ENCODE measurements around the gene KCNQ4. TPM values are rescaled to one million over a fixed set of nuclear protein-coding genes. Genes with fewer than 3 reads are reported as not detected.

Gene KCNQ4
- total RNA-seq, 1 experiment from 2014 or later: 1.4 TPM

DNA sequence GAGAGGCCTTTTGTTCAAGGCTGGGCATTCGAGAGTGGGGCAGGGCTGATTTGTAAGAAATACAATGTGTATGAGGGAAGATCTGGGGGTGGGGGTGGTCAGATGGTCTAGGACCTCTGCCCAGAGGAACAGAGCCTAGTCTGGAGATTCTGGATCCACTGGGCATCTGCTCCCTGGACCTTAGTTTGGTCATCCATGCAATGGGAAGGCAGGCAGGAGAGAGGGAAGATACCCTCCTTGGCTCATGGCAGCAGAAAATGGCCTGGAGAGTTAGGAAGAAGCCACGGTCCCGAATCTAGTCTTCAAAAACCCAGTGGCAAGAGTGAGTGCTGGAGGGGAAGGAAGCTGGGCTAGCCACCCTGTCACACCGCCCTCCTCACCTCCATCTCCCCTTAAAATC is 39.8 kb downstream of the KCNQ4 start:
- no peak for DNase-seq
- TF ChIP-seq, protein P1, sequence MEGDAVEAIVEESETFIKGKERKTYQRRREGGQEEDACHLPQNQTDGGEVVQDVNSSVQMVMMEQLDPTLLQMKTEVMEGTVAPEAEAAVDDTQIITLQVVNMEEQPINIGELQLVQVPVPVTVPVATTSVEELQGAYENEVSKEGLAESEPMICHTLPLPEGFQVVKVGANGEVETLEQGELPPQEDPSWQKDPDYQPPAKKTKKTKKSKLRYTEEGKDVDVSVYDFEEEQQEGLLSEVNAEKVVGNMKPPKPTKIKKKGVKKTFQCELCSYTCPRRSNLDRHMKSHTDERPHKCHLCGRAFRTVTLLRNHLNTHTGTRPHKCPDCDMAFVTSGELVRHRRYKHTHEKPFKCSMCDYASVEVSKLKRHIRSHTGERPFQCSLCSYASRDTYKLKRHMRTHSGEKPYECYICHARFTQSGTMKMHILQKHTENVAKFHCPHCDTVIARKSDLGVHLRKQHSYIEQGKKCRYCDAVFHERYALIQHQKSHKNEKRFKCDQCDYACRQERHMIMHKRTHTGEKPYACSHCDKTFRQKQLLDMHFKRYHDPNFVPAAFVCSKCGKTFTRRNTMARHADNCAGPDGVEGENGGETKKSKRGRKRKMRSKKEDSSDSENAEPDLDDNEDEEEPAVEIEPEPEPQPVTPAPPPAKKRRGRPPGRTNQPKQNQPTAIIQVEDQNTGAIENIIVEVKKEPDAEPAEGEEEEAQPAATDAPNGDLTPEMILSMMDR (conservative IDR thresholded peaks at IDR 0.05): no peak
- H3K36me3 Mint-ChIP-seq (ENCODE audit: insufficient read depth in 1 of 3, low read depth in 3 of 3): no peaks in the 10 kb centered on the region

More for the DNA sequence above, 39.8 kb downstream of the KCNQ4 start:
- H2AK5ac ChIP-seq (ENCODE audit: insufficient read length, low read length): no peak overlapping the region
- H3T11ph ChIP-seq (ENCODE audit: low read length): no peak overlapping the region
- no peak overlapping the region for H4K91ac ChIP-seq (ENCODE audit: insufficient read length, low read depth, low read length)
- WGBS (ENCODE audit: extremely low coverage, insufficient read length, low lambda C conversion rate): no CpG with 5 or more reads among the region's 4 CpGs
- no peaks in the 10 kb centered on the region for H4K20me1 ChIP-seq (ENCODE audit: control insufficient read depth, insufficient read depth, insufficient read length)
- peaks cover 26 to 33% of the 10 kb centered on the region in 2 experiments for H3K4me1 Mint-ChIP-seq
- H2BK20ac ChIP-seq (ENCODE audit: low read depth, low read length, poor library complexity, severe bottlenecking): no peak overlapping the region
- no peak overlapping the region for H4K5ac ChIP-seq (ENCODE audit: insufficient read length, low read depth, low read length)
- H3K27ac ChIP-seq (ENCODE audit: insufficient read length, low read depth, low read length): no peak overlapping the region
- no peak overlapping the region for H2AFZ ChIP-seq (ENCODE audit: low read length)
- no peaks in the 10 kb centered on the region for H3K9me3 ChIP-seq (ENCODE audit: control insufficient read depth, low read depth, low read length)
- no peak overlapping the region for H2BK12ac ChIP-seq (ENCODE audit: insufficient read length, low read depth, low read length)
- no peak overlapping the region for H3K4me3 Mint-ChIP-seq
- no peaks in the 10 kb centered on the region for H3K79me2 ChIP-seq (ENCODE audit: insufficient read depth, low read length)
- H3K4me1 ChIP-seq (ENCODE audit: insufficient read depth, low read length): peaks cover 8% of the 10 kb centered on the region; the same call in 1 of the 2 replicates
- H3K27me3 ChIP-seq (ENCODE audit: insufficient read depth, low read length): no peaks in the 10 kb centered on the region
- no peak overlapping the region for H2BK15ac ChIP-seq (ENCODE audit: low read depth, low read length)
- no peak overlapping the region for H3K9ac ChIP-seq (ENCODE audit: extremely low read depth, insufficient read length, low read length)
- H3K4ac ChIP-seq (ENCODE audit: low read depth, low read length): no peak overlapping the region
- H3K27ac Mint-ChIP-seq: no peak overlapping the region; a peak in 1 of 7 replicates
- H3K79me1 ChIP-seq (ENCODE audit: insufficient read depth, low read depth, low read length, poor library complexity, severe bottlenecking): no peaks in the 10 kb centered on the region
- H3K23me2 ChIP-seq (ENCODE audit: insufficient read length, low read depth, low read length, poor library complexity, severe bottlenecking): peaks cover 2% of the 10 kb centered on the region
- peaks cover 4% of the 10 kb centered on the region for H3K27me3 Mint-ChIP-seq (ENCODE audit: low read depth)
- H3K23ac ChIP-seq (ENCODE audit: insufficient read length, low read depth, low read length): no peak overlapping the region
- no peak overlapping the region for H3K56ac ChIP-seq (ENCODE audit: insufficient read length, low read depth, low read length)
- H3K14ac ChIP-seq (ENCODE audit: insufficient read depth, low read length): no peak overlapping the region
- H3K4me2 ChIP-seq (ENCODE audit: insufficient read depth, insufficient read length, low read length): no peak overlapping the region
- no peak overlapping the region for H2BK5ac ChIP-seq (ENCODE audit: insufficient read length, low read length)
- H2BK120ac ChIP-seq (ENCODE audit: low read depth, low read length, poor library complexity, severe bottlenecking): no peak overlapping the region
- H4K8ac ChIP-seq (replicated peaks; ENCODE audit: insufficient read length, low read depth, low read length): no peak overlapping the region
- H3K9me3 Mint-ChIP-seq: no peaks in the 10 kb centered on the region
- no peak overlapping the region for H3K18ac ChIP-seq (ENCODE audit: insufficient read length, low read depth, low read length)
